ENCODE measurements around the gene CRADD. TPM values are rescaled to one million over a fixed set of nuclear protein-coding genes. Genes with fewer than 3 reads are reported as not detected.

Gene CRADD
- total RNA-seq, 1 donor from 2014 or later = 10.7 TPM

DNA sequence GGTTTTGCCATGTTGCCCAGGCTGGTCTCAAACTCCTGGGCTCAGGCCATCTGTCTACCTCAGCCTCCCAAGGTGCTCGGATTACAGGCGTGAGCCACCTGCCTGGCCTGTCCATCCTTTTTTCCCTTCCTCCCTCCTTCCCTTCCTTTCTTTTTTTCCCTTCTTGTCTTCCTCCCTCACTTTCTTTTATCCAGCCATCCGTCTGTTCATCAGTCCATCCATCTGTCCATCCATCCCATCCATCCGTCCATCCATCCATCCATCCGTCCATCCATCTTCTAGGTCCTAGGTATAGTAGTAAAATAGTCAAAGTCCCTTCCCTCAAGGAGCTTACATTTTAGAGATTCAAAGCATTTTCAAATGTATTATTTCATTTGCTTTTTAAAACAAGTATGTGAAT, 56.8 kb downstream of the CRADD start:
- H3K27ac Mint-ChIP-seq = no peak overlapping the region
- no peak overlapping the region for H3K4me3 Mint-ChIP-seq (ENCODE audit: low read depth)
- peaks cover 4% of the 10 kb centered on the region for H3K4me1 Mint-ChIP-seq (ENCODE audit: low read depth)
- H3K36me3 Mint-ChIP-seq (ENCODE audit: low read depth) = no peaks in the 10 kb centered on the region
- peaks cover 5% of the 10 kb centered on the region for H3K27me3 Mint-ChIP-seq (ENCODE audit: low read depth)
- intact Hi-C loops (cut with micrococcal nuclease) = no loop called here
- H3K9me3 Mint-ChIP-seq = no peaks in the 10 kb centered on the region
- no peak for DNase-seq (ENCODE audit: low spot score)

DNA sequence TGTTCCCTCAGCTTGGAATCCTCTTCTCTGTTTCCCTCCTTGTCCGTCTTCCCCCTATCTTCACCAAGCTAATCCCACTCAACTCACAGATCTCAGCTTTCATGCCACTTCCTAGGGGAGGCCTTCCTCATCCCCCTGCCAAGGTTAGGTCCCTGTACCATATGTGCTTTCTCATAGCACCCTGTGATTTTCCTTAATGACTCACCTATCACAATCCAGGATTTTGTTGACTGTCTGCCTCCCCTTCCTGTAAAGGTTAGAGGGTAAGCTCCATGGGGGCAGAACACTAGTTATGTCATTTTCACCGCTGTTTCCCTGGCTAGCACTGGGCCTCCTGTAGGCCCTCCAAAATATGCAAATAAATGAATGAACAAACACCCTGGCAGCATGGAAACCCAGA, 57.6 kb downstream of the CRADD start:
- H3K4me1 Mint-ChIP-seq (ENCODE audit: low read depth) = peaks cover 6% of the 10 kb centered on the region
- H3K36me3 Mint-ChIP-seq (ENCODE audit: low read depth) = no peaks in the 10 kb centered on the region
- peaks cover 5% of the 10 kb centered on the region for H3K27me3 Mint-ChIP-seq (ENCODE audit: low read depth)
- no peak overlapping the region for H3K4me3 Mint-ChIP-seq (ENCODE audit: low read depth)
- H3K27ac Mint-ChIP-seq = no peak overlapping the region
- DNase-seq (ENCODE audit: low spot score) = no peak
- no peaks in the 10 kb centered on the region for H3K9me3 Mint-ChIP-seq
- intact Hi-C loops (cut with micrococcal nuclease) = no loop called here

GRCh38 chr12:93736640-93737178, 59.5 kb downstream of the CRADD start:
- Mint-ChIP-seq H3K36me3 (ENCODE audit: low read depth) (no peaks in the 10 kb centered on the region), H3K4me3 (ENCODE audit: low read depth) (no peak overlapping the region), H3K27me3 (ENCODE audit: low read depth) (peaks cover 5% of the 10 kb centered on the region), H3K27ac (no peak overlapping the region), H3K9me3 (no peaks in the 10 kb centered on the region), H3K4me1 (ENCODE audit: low read depth) (peaks cover 16% of the 10 kb centered on the region)
- intact Hi-C loops (cut with micrococcal nuclease) = no loop called here
- DNase-seq (ENCODE audit: low spot score) = no peak

- DNase-seq (ENCODE audit: low spot score) = no peak
- no peak overlapping the region for H3K27ac Mint-ChIP-seq
- no peak overlapping the region for H3K4me3 Mint-ChIP-seq (ENCODE audit: low read depth)
- intact Hi-C loops (cut with micrococcal nuclease) = no loop called here
- no peaks in the 10 kb centered on the region for H3K36me3 Mint-ChIP-seq (ENCODE audit: low read depth)
- H3K9me3 Mint-ChIP-seq = no peaks in the 10 kb centered on the region
- peaks cover 5% of the 10 kb centered on the region for H3K27me3 Mint-ChIP-seq (ENCODE audit: low read depth)
- H3K4me1 Mint-ChIP-seq (ENCODE audit: low read depth) = peaks cover 22% of the 10 kb centered on the region
Measured at GRCh38 chr12:93737457-93738198, 60.5 kb downstream of the CRADD start.

DNA sequence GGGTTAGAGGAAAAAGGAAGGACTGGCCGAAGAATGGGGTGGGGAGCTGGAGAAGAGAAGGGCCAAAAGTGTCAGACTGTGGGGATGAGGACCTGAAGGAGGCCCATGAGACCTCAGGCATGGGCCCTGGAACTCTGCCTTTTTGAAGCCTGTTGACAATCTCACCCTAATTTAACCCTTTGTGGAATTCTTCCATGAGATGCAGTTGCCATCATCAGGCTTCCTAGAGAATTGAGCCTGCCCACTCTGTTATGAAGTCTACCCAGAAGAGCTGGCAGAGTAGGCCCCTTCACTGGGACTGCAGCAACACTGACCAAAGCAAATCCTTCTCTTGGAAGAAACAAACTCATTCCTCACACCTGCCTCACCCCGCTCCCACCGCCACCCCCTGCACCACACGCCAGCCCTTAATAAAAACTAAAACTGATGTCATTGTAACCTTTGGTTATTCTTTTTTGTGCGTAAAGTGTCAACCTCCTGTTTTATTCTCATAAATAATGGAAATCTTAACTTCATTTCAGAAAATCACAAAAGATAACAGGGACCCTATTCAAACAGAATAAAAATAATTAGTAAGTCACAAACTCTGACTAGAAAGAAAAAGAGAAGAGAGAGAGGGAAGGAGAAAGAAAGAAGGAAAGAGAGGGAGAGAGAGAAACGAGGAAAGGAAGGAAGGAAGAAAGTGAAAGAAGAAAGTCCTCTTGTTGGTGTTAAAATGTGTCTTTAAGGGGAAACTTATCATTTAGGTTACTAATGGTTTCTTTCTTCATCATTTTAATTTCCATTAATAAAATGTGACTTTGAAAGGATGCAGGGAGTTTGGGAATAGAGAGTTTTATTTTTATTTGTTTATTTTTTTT, 61.3 kb downstream of the CRADD start:
- Mint-ChIP-seq H3K36me3 (ENCODE audit: low read depth) (no peaks in the 10 kb centered on the region), H3K9me3 (no peaks in the 10 kb centered on the region), H3K27ac (no peak overlapping the region), H3K4me1 (ENCODE audit: low read depth) (peaks cover 28% of the 10 kb centered on the region), H3K27me3 (ENCODE audit: low read depth) (peaks cover 5% of the 10 kb centered on the region), H3K4me3 (ENCODE audit: low read depth) (no peak overlapping the region)
- no peak for DNase-seq (ENCODE audit: low spot score)
- intact Hi-C loops (cut with micrococcal nuclease) = no loop called here

DNA sequence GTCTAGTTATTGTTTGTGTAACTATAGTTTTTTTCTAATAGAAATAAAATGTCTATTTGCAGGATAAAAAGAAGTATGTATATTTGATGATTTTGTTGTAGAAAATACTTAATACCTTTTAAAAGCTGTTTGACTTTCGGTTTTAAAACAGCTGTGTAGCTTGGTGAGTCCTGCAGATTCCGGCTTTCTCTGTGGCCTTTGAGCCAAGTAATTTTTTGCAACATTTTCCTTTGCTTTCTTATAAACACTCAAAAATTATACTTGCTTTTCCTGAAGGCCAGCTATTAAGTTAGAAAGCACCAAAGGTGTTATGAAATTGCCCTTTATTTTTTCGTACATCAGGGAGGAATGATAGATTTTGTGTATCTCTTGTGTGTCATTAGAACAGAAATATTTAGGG, 63.6 kb downstream of the CRADD start:
- H3K4me1 Mint-ChIP-seq (ENCODE audit: low read depth) = peaks cover 30% of the 10 kb centered on the region
- H3K9me3 Mint-ChIP-seq = no peaks in the 10 kb centered on the region
- no peak for DNase-seq (ENCODE audit: low spot score)
- H3K27me3 Mint-ChIP-seq (ENCODE audit: low read depth) = peaks cover 5% of the 10 kb centered on the region
- no peaks in the 10 kb centered on the region for H3K36me3 Mint-ChIP-seq (ENCODE audit: low read depth)
- no peak overlapping the region for H3K27ac Mint-ChIP-seq
- intact Hi-C loops (cut with micrococcal nuclease) = loop anchor here (5.0 kb wide), 1 partner anchor 238 kb away; no protein-coding TSS in a partner anchor
- no peak overlapping the region for H3K4me3 Mint-ChIP-seq (ENCODE audit: low read depth)

DNA sequence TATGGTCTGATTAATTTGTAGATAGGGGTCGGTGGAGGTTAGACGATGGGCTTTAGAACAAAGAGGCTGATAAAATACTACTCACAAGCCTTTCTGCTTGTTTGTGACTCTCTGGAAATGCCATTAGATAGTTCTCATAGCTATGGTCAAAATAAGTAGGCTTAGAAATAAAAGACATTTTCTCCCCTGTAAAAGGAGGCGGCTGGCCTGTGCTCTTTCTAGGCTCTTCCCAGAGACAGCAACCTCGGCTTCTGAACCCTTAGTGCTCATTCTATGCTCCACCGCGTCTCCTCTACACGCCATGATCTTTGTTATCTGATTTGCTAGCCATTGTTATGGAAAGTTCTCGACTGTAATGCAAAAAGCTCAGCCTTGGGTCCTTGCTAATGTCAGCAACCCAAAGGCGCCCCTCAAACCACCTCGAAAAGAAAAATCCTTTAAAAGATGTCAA, 64.5 kb downstream of the CRADD start:
- DNase-seq (ENCODE audit: low spot score) = no peak
- H3K27me3 Mint-ChIP-seq (ENCODE audit: low read depth) = peaks cover 4% of the 10 kb centered on the region
- peak overlapping the region; percentile 79 for H3K27ac Mint-ChIP-seq
- peak overlapping the region; percentile 80 for H3K4me3 Mint-ChIP-seq (ENCODE audit: low read depth)
- H3K4me1 Mint-ChIP-seq (ENCODE audit: low read depth) = peaks cover 30% of the 10 kb centered on the region
- no peaks in the 10 kb centered on the region for H3K36me3 Mint-ChIP-seq (ENCODE audit: low read depth)
- H3K9me3 Mint-ChIP-seq = no peaks in the 10 kb centered on the region
- intact Hi-C loops (cut with micrococcal nuclease) = loop anchor here (1.0 to 5.0 kb wide), 5 partner anchors 43 to 360 kb away; partner anchors contain the start of gene CRADD

DNA sequence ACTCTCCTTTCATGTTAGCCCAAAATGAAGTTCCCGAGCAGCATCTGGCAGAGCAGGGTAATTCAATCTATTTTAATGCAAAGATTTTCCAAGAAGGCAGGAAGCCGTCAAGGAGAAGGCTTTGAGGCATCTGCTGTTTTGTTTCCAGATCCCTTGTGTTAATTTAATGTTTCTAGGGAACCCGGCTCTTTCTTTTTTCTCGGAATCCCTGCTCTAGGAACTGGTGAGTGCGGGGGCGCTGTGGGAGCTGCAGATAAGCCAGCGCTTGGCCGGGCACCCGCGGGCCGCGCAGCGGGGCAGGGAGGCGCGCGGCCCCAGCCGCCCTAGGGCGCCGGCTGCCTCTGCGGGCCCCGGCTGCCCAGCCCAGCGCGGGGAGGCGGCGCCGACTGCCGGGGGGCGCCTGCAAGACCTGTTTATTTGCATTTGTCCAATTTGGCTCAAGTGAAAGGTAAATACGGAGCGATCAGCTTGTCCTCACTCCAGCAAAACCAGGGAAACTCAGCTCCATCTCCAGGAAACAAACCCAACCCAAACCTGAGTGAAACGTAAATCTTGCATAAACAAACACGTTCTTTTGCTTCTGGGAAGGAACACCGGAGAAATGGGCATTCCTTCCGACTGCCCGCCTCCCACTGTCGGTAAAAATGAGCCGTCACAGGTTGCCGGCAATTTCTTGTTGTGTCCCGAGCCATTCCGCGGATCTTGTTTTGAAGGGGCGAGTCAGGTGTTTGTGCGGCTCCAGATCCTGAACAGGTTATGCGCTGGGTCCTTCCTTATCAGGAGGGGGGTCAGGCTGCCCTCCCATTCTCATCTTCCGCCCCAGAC, 65.1 kb downstream of the CRADD start:
- H3K27me3 Mint-ChIP-seq (ENCODE audit: low read depth) = peaks cover 1% of the 10 kb centered on the region
- H3K36me3 Mint-ChIP-seq (ENCODE audit: low read depth) = no peaks in the 10 kb centered on the region
- H3K9me3 Mint-ChIP-seq = no peaks in the 10 kb centered on the region
- H3K4me1 Mint-ChIP-seq (ENCODE audit: low read depth) = peaks cover 30% of the 10 kb centered on the region
- peak overlapping the region; percentile 79 for H3K27ac Mint-ChIP-seq
- intact Hi-C loops (cut with micrococcal nuclease) = loop anchor here (1.0 to 5.0 kb wide), 5 partner anchors 42 to 359 kb away; partner anchors contain the start of gene CRADD
- H3K4me3 Mint-ChIP-seq (ENCODE audit: low read depth) = peak overlapping the region; percentile 82
- peak; percentile 32 for DNase-seq (ENCODE audit: low spot score)

DNA sequence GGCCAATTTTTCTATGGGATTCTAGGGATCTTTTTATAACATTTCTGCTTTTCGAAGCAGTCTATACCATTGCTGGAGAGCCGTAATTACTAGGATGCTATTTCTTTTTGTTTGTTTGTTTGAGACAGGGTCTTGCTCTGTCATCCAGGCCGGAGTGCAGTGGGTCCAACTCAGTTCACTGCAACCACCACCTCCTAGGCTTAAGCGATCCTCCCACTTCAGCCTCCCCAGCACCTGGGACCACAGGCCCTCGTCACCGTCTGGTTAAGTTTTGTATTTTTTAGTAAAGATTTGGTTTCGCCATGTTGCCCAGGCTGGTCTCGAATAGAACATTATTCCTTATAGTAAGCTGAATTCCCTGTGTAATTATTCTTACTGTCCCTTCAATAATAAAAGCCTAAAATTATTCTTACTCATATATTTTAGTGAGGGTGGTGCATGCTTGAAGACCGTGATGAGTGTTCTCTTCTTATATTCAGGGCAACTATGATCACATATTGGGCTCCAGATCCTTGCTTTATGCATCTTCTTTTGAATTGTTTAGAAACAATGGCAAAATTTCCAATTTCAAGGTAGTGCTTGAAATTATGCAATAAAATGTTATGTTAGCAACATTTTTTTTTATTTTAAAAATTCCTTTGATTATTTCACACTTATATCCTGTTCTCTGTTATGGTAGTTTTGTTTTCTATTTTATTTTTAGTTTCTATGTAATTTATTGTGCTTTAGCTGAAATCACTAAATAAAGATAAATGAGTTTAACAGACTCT, 66.2 kb downstream of the CRADD start:
- peak overlapping the region; percentile 82 for H3K4me3 Mint-ChIP-seq (ENCODE audit: low read depth)
- no peak overlapping the region for H3K27ac Mint-ChIP-seq
- intact Hi-C loops (cut with micrococcal nuclease) = loop anchor here (2.0 to 5.0 kb wide), 2 partner anchors 41 to 241 kb away; no protein-coding TSS in a partner anchor
- no peaks in the 10 kb centered on the region for H3K9me3 Mint-ChIP-seq
- peaks cover 1% of the 10 kb centered on the region for H3K27me3 Mint-ChIP-seq (ENCODE audit: low read depth)
- no peaks in the 10 kb centered on the region for H3K36me3 Mint-ChIP-seq (ENCODE audit: low read depth)
- peaks cover 29% of the 10 kb centered on the region for H3K4me1 Mint-ChIP-seq (ENCODE audit: low read depth)
- DNase-seq (ENCODE audit: low spot score) = no peak

DNA sequence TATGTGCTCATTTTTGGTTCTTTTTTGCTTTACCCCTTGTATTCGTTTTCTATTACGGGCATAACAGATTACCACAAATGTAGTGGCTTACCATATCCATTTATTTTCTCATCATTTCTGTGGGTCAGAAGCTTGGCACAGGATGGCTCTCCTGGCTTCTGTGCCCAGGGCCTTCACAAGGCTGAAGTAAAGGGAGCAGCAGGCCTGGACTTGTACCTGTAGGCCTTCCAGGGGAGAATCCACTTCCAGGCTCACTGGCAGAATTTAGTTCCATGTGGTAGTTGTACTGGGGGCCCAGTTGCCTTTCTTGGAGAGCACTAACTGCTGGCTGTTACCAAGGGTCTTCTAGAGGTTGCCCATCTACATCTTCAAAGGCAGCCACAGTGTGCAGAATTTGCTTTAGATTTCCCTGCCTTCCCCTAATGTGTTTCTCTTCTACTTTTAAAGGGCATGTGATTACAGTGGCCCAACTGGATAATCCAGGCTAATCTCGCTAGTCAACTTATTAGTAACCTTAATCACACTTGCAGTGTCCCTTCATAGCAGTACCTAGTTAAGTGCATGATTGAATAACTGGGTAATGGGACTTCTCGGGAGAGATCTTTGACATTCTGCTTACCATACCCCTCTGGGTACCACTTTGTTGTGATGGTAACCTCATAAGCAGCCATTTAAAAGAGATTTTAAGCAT, 67.0 kb downstream of the CRADD start:
- no peaks in the 10 kb centered on the region for H3K27me3 Mint-ChIP-seq (ENCODE audit: low read depth)
- no peak overlapping the region for H3K27ac Mint-ChIP-seq
- H3K9me3 Mint-ChIP-seq = no peaks in the 10 kb centered on the region
- no peak overlapping the region for H3K4me3 Mint-ChIP-seq (ENCODE audit: low read depth)
- DNase-seq (ENCODE audit: low spot score) = no peak
- intact Hi-C loops (cut with micrococcal nuclease) = loop anchor here (2.0 to 5.0 kb wide), 2 partner anchors 41 to 242 kb away; no protein-coding TSS in a partner anchor
- H3K36me3 Mint-ChIP-seq (ENCODE audit: low read depth) = no peaks in the 10 kb centered on the region
- peaks cover 28% of the 10 kb centered on the region for H3K4me1 Mint-ChIP-seq (ENCODE audit: low read depth)

DNA sequence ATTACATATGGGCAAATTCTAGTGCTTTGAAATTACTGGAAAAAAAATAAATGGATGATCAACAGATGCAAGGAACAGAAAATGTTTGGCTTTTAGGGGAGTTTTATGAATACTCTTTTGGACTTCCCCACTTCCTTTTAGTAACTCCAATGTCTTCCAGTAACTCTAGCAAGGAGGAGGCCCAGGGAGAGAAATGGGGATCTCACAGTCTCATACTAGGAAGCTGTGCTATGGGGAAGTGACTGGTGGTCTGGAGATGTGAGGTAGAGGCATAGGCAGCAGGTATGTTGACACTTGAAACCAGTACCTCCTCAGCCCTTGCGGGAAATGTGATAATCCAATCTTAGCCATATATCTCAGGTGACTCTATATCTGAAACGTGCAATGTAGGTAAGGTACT, 68.1 kb downstream of the CRADD start:
- Mint-ChIP-seq H3K27ac (no peak overlapping the region), H3K9me3 (no peaks in the 10 kb centered on the region), H3K36me3 (ENCODE audit: low read depth) (no peaks in the 10 kb centered on the region), H3K27me3 (ENCODE audit: low read depth) (no peaks in the 10 kb centered on the region), H3K4me1 (ENCODE audit: low read depth) (peaks cover 37% of the 10 kb centered on the region), H3K4me3 (ENCODE audit: low read depth) (no peak overlapping the region)
- intact Hi-C loops (cut with micrococcal nuclease) = no loop called here
- DNase-seq (ENCODE audit: low spot score) = no peak
